GM23338 (cell line): Measurements from ENCODE around the gene HCN2. TPM values are rescaled to one million over a fixed set of nuclear protein-coding genes. Genes with fewer than 3 reads are reported as not detected.

Experiments
- ATAC-seq: fragments of 200-7000 bp; cut with Tn5 transposase; 3 replicates; pipeline ENCODE4 v1.9.1; 2020
- DNase-seq: peaks from one replicate; pipeline ENCODE4 v3.0.0-alpha.2; 2015; ENCODE audit warnings: low spot score
- H2AFZ ChIP-seq: fragments of 200-600 bp; sonication (generic); 2 replicates; pipeline ENCODE4 v1.8.0; 2016; ENCODE audit warnings: antibody characterized with exemption, mild to moderate bottlenecking, moderate library complexity
- H3F3A ChIP-seq: fragments of 200-600 bp; sonication (generic); replicated peaks from 2 replicates; pipeline ENCODE4 v1.8.0; 2017; ENCODE audit warnings: antibody characterized with exemption, mixed run types, low read depth
- H3K27ac ChIP-seq: fragments of 200-600 bp; sonication (generic); 2 replicates; pipeline ENCODE4 v1.6.1; 2016; ENCODE audit warnings: low read depth
- H3K27me3 ChIP-seq: fragments of 200-600 bp; sonication (generic); 2 replicates; pipeline ENCODE4 v1.8.0; 2016; ENCODE audit warnings: mild to moderate bottlenecking, mixed run types, moderate library complexity; ENCODE audit not compliant: insufficient read depth
- H3K36me3 ChIP-seq: fragments of 200-600 bp; sonication (generic); 2 replicates; pipeline ENCODE4 v1.8.0; 2016; ENCODE audit warnings: mild to moderate bottlenecking; ENCODE audit not compliant: insufficient read depth
- H3K4me1 ChIP-seq: fragments of 200-600 bp; sonication (generic); 2 replicates; pipeline ENCODE4 v1.8.0; 2016; ENCODE audit warnings: mild to moderate bottlenecking, moderate library complexity; ENCODE audit not compliant: insufficient read depth
- H3K4me2 ChIP-seq: fragments of 200-600 bp; sonication (generic); 2 replicates; pipeline ENCODE4 v1.7.1; 2017; ENCODE audit warnings: mixed run types
- H3K4me3 ChIP-seq: fragments of 200-600 bp; sonication (generic); 2 replicates; pipeline ENCODE4 v1.6.1; 2016; ENCODE audit warnings: mixed run types
- H3K79me2 ChIP-seq: fragments of 200-600 bp; sonication (generic); replicated peaks from 2 replicates; pipeline ENCODE4 v1.8.0; 2017; ENCODE audit warnings: mild to moderate bottlenecking; ENCODE audit not compliant: insufficient read depth
- H3K9me2 ChIP-seq: fragments of 200-600 bp; sonication (generic); 2 replicates; pipeline ENCODE4 v1.8.0; 2017; ENCODE audit not compliant: insufficient read depth
- H4K20me1 ChIP-seq: fragments of 200-600 bp; sonication (generic); replicated peaks from 2 replicates; pipeline ENCODE4 v1.8.0; 2017; ENCODE audit warnings: mild to moderate bottlenecking; ENCODE audit not compliant: insufficient read depth
- H3K27ac Mint-ChIP-seq: 2 replicates; pipeline ENCODE4 v1.8.0; 2020; ENCODE audit warnings: inconsistent platforms, mild to moderate bottlenecking, moderate library complexity, mixed read lengths
- H3K27me3 Mint-ChIP-seq: 3 replicates; pipeline ENCODE4 v1.8.0; 2022; ENCODE audit warnings: low read depth, mild to moderate bottlenecking, moderate library complexity, mixed read lengths, inconsistent platforms; ENCODE audit not compliant: insufficient read depth, poor library complexity
- H3K36me3 Mint-ChIP-seq: 3 replicates; pipeline ENCODE4 v1.8.0; 2021; ENCODE audit warnings: low read depth, mild to moderate bottlenecking, inconsistent platforms, moderate library complexity, mixed read lengths
- H3K4me1 Mint-ChIP-seq: 3 replicates; pipeline ENCODE4 v1.8.0; 2020; ENCODE audit warnings: mild to moderate bottlenecking, inconsistent platforms, mixed read lengths
- H3K4me3 Mint-ChIP-seq: 3 replicates; pipeline ENCODE4 v1.8.0; 2021; ENCODE audit warnings: moderate library complexity, mild to moderate bottlenecking, inconsistent platforms, mixed read lengths
- H3K9me3 Mint-ChIP-seq: 3 replicates; pipeline ENCODE4 v1.8.0; 2020; ENCODE audit warnings: moderate library complexity, mild to moderate bottlenecking, inconsistent platforms, mixed read lengths
- CTCF ChIP-seq, 2 experiments: fragments of 200-600 bp in 1 of 2; sonication (generic) in 1 of 2; conservative IDR thresholded peaks; 2 replicates each; pipeline versions ENCODE4 v1.5.1 to v1.6.1; 2016 to 2017; ENCODE audit warnings: antibody characterized with exemption in 2 of 2, low read depth in 2 of 2, mild to moderate bottlenecking in 2 of 2, moderate library complexity in 1 of 2
- STAT1 ChIP-seq: IDR thresholded peaks from one replicate; pipeline ENCODE4 v1.6.1; 2016; ENCODE audit warnings: antibody characterized with exemption; ENCODE audit not compliant: unreplicated experiment
- polyA plus RNA-seq: library from polyadenylated mRNA; unstranded; fragments of >200 nt; fragmentation: Nextera tagmentation; extraction: Ambion mirVana; gene quantifications from 2 replicates; pipeline ENCODE4 v1.2.1, GENCODE V29; 2016
- total RNA-seq: library from RNA; depleted of rRNA; stranded (reverse); fragments of >200 nt; shearing (Covaris generic); gene quantifications from 2 replicates; pipeline ENCODE4 v1.2.3, GENCODE V29; 2014
- TF ChIP-seq, protein P1 (sequence below): fragments of 250-450 bp; sonication (Bioruptor Pico); IDR thresholded peaks from 2 replicates; pipeline ENCODE4 v1.5.0; 2020; ENCODE audit warnings: mild to moderate bottlenecking, moderate library complexity

HCN2 gene
- total and polyA plus RNA-seq, 2 experiments from 2014 or later, result 0.06 to 2.9 TPM

DNA sequence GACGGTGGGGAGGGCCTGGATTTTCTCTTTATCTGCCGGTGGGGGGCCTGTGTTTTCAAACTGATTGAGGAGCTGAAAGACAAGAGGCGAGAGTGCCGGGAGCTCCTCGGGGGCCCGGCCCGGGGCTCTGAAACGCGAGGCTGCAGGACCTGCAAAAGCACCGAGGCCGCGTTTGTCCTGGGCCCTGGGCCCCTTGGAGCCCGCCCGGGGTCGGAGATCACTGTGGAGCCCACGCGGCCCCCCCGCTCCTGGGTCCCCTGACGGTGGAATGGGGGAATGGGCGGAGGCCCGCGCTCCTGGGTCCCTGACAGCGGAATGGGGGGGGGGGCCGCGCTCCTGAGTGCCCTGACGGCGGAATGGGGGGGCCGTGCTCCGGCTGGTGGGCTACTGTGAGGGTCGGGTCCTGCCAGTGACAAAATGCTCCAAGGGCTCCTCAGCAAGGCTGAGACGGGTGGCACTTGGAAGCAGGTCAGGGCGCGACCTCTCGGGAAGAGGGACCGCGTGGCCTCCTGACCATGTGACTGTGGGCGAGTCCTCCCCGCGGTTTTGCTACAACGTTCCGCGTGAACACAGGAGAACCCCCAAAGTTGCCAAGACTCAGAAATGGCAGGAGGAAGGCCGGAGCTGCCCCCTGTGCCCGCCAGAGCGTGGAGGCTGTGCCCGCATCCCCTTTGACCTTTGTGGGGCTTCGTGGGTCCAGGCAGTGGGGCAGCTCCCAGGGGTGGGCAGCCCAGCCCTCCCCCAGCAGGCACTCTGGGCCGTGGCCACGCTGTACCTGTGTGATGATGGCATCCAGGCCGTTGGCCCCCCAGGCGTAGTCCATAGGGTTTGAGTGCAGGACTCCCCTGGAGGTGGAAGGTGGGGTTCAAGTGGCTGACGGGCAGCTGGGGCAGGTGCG lies 59.5 kb downstream of the HCN2 start:
- Histone ChIP-seq H3K27me3 (no peaks in the 10 kb centered on the region), H3K79me2 (peaks cover 20% of the 10 kb centered on the region)
- no peaks in the 10 kb centered on the region for H3K4me1 Mint-ChIP-seq

More for the DNA sequence above, 59.5 kb downstream of the HCN2 start:
- no peaks in the 10 kb centered on the region for H3K4me1 ChIP-seq
- H2AFZ ChIP-seq, result no peak overlapping the region
- ATAC-seq (no peak), DNase-seq (no peak)
- TF ChIP-seq CTCF (conservative IDR thresholded peaks at IDR 0.05; ENCODE audit: low read depth in 2 of 2) (no peak), STAT1 (no peak)
- TF ChIP-seq, protein P1, sequence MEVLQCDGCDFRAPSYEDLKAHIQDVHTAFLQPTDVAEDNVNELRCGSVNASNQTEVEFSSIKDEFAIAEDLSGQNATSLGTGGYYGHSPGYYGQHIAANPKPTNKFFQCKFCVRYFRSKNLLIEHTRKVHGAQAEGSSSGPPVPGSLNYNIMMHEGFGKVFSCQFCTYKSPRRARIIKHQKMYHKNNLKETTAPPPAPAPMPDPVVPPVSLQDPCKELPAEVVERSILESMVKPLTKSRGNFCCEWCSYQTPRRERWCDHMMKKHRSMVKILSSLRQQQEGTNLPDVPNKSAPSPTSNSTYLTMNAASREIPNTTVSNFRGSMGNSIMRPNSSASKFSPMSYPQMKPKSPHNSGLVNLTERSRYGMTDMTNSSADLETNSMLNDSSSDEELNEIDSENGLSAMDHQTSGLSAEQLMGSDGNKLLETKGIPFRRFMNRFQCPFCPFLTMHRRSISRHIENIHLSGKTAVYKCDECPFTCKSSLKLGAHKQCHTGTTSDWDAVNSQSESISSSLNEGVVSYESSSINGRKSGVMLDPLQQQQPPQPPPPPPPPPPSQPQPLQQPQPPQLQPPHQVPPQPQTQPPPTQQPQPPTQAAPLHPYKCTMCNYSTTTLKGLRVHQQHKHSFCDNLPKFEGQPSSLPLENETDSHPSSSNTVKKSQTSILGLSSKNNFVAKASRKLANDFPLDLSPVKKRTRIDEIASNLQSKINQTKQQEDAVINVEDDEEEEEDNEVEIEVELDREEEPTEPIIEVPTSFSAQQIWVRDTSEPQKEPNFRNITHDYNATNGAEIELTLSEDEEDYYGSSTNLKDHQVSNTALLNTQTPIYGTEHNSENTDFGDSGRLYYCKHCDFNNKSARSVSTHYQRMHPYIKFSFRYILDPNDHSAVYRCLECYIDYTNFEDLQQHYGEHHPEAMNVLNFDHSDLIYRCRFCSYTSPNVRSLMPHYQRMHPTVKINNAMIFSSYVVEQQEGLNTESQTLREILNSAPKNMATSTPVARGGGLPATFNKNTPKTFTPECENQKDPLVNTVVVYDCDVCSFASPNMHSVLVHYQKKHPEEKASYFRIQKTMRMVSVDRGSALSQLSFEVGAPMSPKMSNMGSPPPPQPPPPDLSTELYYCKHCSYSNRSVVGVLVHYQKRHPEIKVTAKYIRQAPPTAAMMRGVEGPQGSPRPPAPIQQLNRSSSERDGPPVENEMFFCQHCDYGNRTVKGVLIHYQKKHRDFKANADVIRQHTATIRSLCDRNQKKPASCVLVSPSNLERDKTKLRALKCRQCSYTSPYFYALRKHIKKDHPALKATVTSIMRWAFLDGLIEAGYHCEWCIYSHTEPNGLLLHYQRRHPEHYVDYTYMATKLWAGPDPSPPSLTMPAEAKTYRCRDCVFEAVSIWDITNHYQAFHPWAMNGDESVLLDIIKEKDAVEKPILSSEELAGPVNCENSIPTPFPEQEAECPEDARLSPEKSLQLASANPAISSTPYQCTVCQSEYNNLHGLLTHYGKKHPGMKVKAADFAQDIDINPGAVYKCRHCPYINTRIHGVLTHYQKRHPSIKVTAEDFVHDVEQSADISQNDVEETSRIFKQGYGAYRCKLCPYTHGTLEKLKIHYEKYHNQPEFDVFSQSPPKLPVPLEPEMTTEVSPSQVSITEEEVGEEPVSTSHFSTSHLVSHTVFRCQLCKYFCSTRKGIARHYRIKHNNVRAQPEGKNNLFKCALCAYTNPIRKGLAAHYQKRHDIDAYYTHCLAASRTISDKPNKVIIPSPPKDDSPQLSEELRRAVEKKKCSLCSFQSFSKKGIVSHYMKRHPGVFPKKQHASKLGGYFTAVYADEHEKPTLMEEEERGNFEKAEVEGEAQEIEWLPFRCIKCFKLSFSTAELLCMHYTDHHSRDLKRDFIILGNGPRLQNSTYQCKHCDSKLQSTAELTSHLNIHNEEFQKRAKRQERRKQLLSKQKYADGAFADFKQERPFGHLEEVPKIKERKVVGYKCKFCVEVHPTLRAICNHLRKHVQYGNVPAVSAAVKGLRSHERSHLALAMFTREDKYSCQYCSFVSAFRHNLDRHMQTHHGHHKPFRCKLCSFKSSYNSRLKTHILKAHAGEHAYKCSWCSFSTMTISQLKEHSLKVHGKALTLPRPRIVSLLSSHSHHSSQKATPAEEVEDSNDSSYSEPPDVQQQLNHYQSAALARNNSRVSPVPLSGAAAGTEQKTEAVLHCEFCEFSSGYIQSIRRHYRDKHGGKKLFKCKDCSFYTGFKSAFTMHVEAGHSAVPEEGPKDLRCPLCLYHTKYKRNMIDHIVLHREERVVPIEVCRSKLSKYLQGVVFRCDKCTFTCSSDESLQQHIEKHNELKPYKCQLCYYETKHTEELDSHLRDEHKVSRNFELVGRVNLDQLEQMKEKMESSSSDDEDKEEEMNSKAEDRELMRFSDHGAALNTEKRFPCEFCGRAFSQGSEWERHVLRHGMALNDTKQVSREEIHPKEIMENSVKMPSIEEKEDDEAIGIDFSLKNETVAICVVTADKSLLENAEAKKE (CRISPR knock-in tag), result no peak
- Mint-ChIP-seq H3K9me3 (no peaks in the 10 kb centered on the region), H3K36me3 (peaks cover 27% of the 10 kb centered on the region), H3K27me3 (peaks cover 5% of the 10 kb centered on the region), H3K4me3 (no peak overlapping the region), H3K27ac (no peak overlapping the region)
- no peaks in the 10 kb centered on the region; the same call in none of the 2 replicates for H4K20me1 ChIP-seq
- no peak overlapping the region for H3K4me2 ChIP-seq
- 0 out of 2 replicates have a peak, but pooled peaks cover 3% of the 10 kb centered on the region for H3F3A ChIP-seq
- H3K4me3 ChIP-seq, result no peak overlapping the region
- H3K36me3 ChIP-seq, result 0 out of 2 replicates have a peak, but pooled peaks cover 5% of the 10 kb centered on the region
- H3K27ac ChIP-seq, result no peak overlapping the region
- H3K9me2 ChIP-seq, result no peaks in the 10 kb centered on the region
